ENCODE results near the gene TSPAN18. TPM values are rescaled to one million over a fixed set of nuclear protein-coding genes. Genes with fewer than 3 reads are reported as not detected.

TSPAN18 gene
- total and polyA plus RNA-seq, 2 of the 4 experiments (the other 2 are of a cell fraction), result 0.36 to 1.1 TPM

- no peak overlapping the region for H2AK9ac ChIP-seq (replicated peaks; ENCODE audit: low read depth, low read length, poor library complexity)
- H4K5ac ChIP-seq (ENCODE audit: low read depth, low read length), result no peak overlapping the region
- H3K14ac ChIP-seq (replicated peaks; ENCODE audit: low read depth, low read length), result no peak overlapping the region
- H2BK5ac ChIP-seq (ENCODE audit: low read depth, low read length, poor library complexity, severe bottlenecking), result no peak overlapping the region
- no peak overlapping the region for H3K18ac ChIP-seq (ENCODE audit: low read depth, low read length)
- no peak for TF ChIP-seq MAZ (IDR thresholded peaks at IDR 0.05; ENCODE audit: borderline replicate concordance, low read depth, low read length)
- H3K27ac ChIP-seq (ENCODE audit: insufficient read depth, low read length), result no peak overlapping the region
- H2BK120ac ChIP-seq (ENCODE audit: low read depth, low read length), result no peak overlapping the region
- no peak overlapping the region for H3K4me2 ChIP-seq (ENCODE audit: low read depth, low read length)
- no peak overlapping the region for H3K23ac ChIP-seq (ENCODE audit: low read depth, low read length)
- H3K9me1 ChIP-seq (ENCODE audit: insufficient read depth, low read length), result peaks cover 6% of the 10 kb centered on the region; the same call in 1 of the 2 replicates
- H3K27me3 ChIP-seq (ENCODE audit: control insufficient read depth, insufficient read depth, low read length), result no peaks in the 10 kb centered on the region
- in situ Hi-C loops (cut with MboI; ENCODE audit: low sequenced_read_pairs) (no loop called here), dilution Hi-C loops (cut with HindIII; ENCODE audit: low sequenced_read_pairs, unreplicated experiment) (loop anchor here (25.0 kb wide), 1 partner anchor 122 kb away; no protein-coding TSS in a partner anchor), intact Hi-C loops (cut with micrococcal nuclease) (loop anchor here (10.0 kb wide), 1 partner anchor 200 kb away; the partner anchor contains the start of gene CD82)
- H2BK15ac ChIP-seq (ENCODE audit: low read depth, low read length), result 0 out of 3 replicates have a peak overlapping the region, but pooled peaks have one; percentile 27
- no peaks in the 10 kb centered on the region for H3K36me3 ChIP-seq (ENCODE audit: control insufficient read depth, insufficient read depth, low read length)
- DNase-seq, result no peak
- BruUV-seq (replicated peaks), result no TSS peak
- H4K20me1 ChIP-seq (ENCODE audit: insufficient read depth, low read length), result no peaks in the 10 kb centered on the region
- POLR2A ChIA-PET (ENCODE audit: unreplicated experiment), result no interaction called here
- no peak overlapping the region for H2AFZ ChIP-seq (replicated peaks; ENCODE audit: low read length, poor library complexity)
- no peak overlapping the region for H3K9ac ChIP-seq (ENCODE audit: low read depth, low read length)
- no peak overlapping the region for H2BK20ac ChIP-seq (ENCODE audit: low read depth, low read length)
- no peak overlapping the region for H4K91ac ChIP-seq (ENCODE audit: insufficient read depth, low read depth, low read length)
- peak overlapping the region; percentile 54 for H2AK5ac ChIP-seq (ENCODE audit: low read depth, low read length)
- no peak overlapping the region for H3K4ac ChIP-seq (ENCODE audit: low read depth, low read length)
- no peak overlapping the region for H4K8ac ChIP-seq (ENCODE audit: low read depth in 2 of 2, low read length in 2 of 2)
- no peak for ATAC-seq (ENCODE audit: low read depth)
- no peak overlapping the region for H3K4me3 ChIP-seq (ENCODE audit: insufficient read depth, low read depth, low read length)
- H3K56ac ChIP-seq (ENCODE audit: extremely low read depth, insufficient read depth, low read length), result no peak overlapping the region
- no peaks in the 10 kb centered on the region for H3K79me1 ChIP-seq (ENCODE audit: low read depth in 1 of 2, low read length in 2 of 2)
- 96% methylated on average over 5 of the region's 8 CpGs; no CpG with 5 or more reads in 1 of the 2 experiments for WGBS, 2 experiments (ENCODE audit: extremely low coverage in 2 of 2, insufficient read length in 1 of 2)
- no peaks in the 10 kb centered on the region for H3K9me3 ChIP-seq (ENCODE audit: control insufficient read depth, insufficient read depth, low read length)
- CTCF ChIA-PET, result no interaction called here
- peaks cover 29% of the 10 kb centered on the region for H3K4me1 ChIP-seq (ENCODE audit: control insufficient read depth, insufficient read depth, low read length)
Observed at GRCh38 chr11:44765026-44765595, 38.3 kb downstream of the TSPAN18 start.

All from IMR-90 (cell line).